ENCODE data around the gene KIF6. TPM values are rescaled to one million over a fixed set of nuclear protein-coding genes. Genes with fewer than 3 reads are reported as not detected.

The KIF6 gene
- total RNA-seq, 1 donor from 2014 or later = not detected

DNA sequence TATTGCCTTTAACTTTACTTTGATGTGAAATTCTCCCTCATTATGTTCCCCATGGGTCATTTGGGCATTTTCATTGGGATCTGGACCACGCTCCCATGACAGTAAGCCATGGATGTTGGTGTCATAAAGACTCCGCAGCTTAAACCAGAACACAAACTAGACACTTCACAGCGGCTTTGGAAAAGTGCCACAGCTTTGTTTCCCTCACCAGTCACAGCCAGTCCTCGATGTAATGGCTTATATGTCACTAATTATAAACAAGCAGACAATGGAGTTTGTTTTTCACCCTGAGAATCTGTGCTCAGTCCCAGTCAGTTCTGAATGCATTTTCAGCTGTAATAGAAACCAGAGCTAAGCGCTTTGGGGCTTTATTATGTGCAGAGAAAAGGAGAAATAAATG is 43.8 kb upstream of the KIF6 start:
- Histone ChIP-seq H3K36me3 (no peaks in the 10 kb centered on the region), H3K27ac (no peak overlapping the region), H3K4me3 (no peak overlapping the region), H3K4me1 (no peaks in the 10 kb centered on the region), H3K27me3 (no peaks in the 10 kb centered on the region), H3K9me3 (no peaks in the 10 kb centered on the region)
- no peak for DNase-seq (ENCODE audit: extremely low spot score in 2 of 2)
- TF ChIP-seq POLR2A (IDR thresholded peaks at IDR 0.05) (no peak), POLR2AphosphoS5 (IDR thresholded peaks at IDR 0.05; ENCODE audit: insufficient read depth in 1 of 2, low read depth in 1 of 2) (no peak)
- TF ChIP-seq, protein P1, sequence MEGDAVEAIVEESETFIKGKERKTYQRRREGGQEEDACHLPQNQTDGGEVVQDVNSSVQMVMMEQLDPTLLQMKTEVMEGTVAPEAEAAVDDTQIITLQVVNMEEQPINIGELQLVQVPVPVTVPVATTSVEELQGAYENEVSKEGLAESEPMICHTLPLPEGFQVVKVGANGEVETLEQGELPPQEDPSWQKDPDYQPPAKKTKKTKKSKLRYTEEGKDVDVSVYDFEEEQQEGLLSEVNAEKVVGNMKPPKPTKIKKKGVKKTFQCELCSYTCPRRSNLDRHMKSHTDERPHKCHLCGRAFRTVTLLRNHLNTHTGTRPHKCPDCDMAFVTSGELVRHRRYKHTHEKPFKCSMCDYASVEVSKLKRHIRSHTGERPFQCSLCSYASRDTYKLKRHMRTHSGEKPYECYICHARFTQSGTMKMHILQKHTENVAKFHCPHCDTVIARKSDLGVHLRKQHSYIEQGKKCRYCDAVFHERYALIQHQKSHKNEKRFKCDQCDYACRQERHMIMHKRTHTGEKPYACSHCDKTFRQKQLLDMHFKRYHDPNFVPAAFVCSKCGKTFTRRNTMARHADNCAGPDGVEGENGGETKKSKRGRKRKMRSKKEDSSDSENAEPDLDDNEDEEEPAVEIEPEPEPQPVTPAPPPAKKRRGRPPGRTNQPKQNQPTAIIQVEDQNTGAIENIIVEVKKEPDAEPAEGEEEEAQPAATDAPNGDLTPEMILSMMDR (IDR thresholded peaks at IDR 0.05) = no peak
- intact Hi-C loops (cut with DNase I) = no loop called here

DNA sequence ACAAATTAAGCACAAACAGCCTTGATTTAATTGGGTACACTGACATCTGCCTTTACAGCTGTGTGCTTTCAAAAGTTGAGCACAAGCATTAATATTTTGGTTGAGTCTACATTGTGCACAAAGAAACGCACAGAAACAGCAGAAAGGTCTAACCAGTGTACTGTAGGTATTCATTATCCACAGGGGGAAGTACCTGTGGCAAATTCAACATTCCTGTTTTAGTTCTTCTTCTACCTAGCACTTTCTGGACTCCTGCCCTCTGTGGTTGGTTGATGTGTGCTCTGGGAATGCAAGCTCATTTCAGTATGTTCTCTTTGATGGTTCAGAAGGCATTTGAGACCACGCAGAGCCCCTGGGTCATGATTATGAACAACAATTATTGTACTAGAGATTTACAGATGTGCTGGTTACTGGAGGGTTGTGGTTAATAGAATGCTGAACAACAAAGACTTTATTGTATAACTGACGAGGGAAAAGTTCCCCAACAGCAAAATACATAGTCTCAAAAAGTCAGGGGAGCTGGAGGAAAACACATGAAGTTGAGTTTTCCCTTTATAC is 40.4 kb upstream of the KIF6 start:
- TF ChIP-seq POLR2AphosphoS5 (IDR thresholded peaks at IDR 0.05; ENCODE audit: insufficient read depth in 1 of 2, low read depth in 1 of 2) = no peak
- no peaks in the 10 kb centered on the region for H3K4me1 ChIP-seq
- intact Hi-C loops (cut with DNase I) = no loop called here
- no peak overlapping the region for H3K4me3 ChIP-seq
- no peaks in the 10 kb centered on the region for H3K9me3 ChIP-seq
- no peaks in the 10 kb centered on the region for H3K27me3 ChIP-seq
- H3K27ac ChIP-seq = no peak overlapping the region
- H3K36me3 ChIP-seq = no peaks in the 10 kb centered on the region
- no peak for DNase-seq (ENCODE audit: extremely low spot score in 2 of 2)

DNA sequence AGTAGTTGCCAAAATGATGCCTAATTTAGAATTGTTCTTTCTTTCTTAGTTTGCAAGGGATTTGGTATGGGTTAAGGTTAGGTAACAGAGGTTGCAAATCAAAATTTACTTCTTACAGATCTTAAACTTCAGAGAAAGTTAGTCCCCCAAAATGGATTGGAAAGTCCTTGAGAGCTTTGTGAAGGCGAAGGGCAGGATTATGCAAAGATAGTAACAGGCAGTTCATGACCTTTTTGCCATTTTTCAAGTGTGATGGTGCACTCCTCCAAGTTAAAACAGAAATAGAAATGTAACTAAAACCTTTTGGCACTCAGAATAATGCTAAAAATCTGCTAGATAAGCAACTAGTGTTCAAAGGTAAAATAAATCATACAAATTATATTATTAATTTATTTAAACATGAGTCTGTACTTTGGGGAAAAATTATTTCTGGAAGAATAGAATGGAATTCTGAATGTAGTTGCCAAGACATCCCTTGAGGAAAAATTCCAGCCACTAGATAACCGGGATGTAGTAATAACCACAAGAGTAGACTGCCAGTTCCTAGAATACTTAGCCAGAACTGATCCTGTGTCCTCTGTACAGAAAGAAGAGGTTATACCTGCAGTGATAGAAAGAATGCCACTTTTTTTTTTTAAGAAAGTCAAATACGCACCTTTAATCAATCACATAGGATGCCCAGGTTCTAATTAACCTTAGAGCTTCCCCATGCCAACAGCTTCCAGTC is 35.2 kb upstream of the KIF6 start:
- DNase-seq (ENCODE audit: extremely low spot score in 2 of 2) = no peak

DNA sequence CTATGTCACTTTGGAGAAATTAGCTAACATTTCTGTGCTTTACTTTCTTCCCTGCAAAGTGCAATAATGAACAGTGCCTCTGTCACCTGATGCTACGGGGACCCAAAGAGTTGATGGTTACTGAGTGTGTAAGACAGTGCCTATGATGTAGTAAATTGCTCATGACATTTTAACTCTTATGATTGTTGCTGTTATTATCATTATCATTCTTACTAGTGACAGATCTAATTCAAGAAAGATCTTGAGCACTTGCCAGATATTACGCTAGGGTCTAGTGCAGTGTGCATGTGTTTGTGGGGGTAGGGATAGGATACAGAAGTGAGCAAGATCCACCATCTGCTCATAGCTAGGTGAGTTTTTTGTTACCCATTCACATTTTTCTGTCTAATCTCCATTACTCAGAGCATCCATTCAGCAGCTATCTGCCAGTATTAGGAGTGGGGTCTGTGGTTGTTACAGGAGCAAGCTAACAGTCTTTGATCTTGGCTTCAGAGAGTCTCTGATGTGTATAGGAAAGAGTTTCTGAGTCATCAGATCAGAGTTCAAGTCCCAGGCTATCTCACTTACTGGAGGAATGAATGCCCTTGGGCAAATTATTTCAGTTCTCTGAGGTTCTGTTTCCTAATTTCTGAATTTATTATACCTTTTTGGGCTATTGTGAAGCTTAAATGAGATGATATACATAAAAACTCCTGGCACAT is 33.8 kb upstream of the KIF6 start:
- Histone ChIP-seq H3K4me1 (no peaks in the 10 kb centered on the region), H3K36me3 (no peaks in the 10 kb centered on the region), H3K27ac (no peak overlapping the region), H3K4me3 (no peak overlapping the region), H3K27me3 (no peaks in the 10 kb centered on the region), H3K9me3 (no peaks in the 10 kb centered on the region)
- intact Hi-C loops (cut with DNase I) = no loop called here
- no peak for DNase-seq (ENCODE audit: extremely low spot score in 2 of 2)
- TF ChIP-seq POLR2A (IDR thresholded peaks at IDR 0.05) = no peak
- TF ChIP-seq, protein P1 (IDR thresholded peaks at IDR 0.05) = no peak

More for the DNA sequence above, 35.2 kb upstream of the KIF6 start:
- intact Hi-C loops (cut with DNase I) = no loop called here
- Histone ChIP-seq H3K27ac (no peak overlapping the region), H3K36me3 (no peaks in the 10 kb centered on the region), H3K4me1 (no peaks in the 10 kb centered on the region), H3K9me3 (no peaks in the 10 kb centered on the region), H3K27me3 (no peaks in the 10 kb centered on the region), H3K4me3 (no peak overlapping the region)
- TF ChIP-seq POLR2AphosphoS5 (IDR thresholded peaks at IDR 0.05; ENCODE audit: insufficient read depth in 1 of 2, low read depth in 1 of 2) = no peak
- TF ChIP-seq, protein P1 (IDR thresholded peaks at IDR 0.05) = no peak

DNA sequence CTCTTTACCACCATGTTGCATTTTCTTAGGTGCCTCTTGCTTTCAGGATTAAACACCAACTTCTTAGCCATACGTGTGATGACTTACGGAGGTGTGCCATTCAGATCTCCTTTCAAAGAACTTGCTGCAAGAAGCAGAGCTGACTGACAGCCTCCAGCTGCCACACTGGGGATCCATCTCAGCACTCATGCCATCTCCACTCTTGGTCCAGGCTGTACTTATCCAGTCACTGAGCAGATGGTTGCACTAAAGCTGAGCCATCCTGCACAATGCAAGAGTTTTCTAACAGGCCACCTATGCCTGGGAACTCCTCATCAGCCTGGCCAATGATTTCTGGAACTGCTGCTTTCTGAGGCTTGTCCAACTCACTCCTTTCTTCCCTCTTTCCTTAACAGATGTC is 31.4 kb upstream of the KIF6 start:
- intact Hi-C loops (cut with DNase I) = no loop called here
- no peaks in the 10 kb centered on the region for H3K27me3 ChIP-seq
- TF ChIP-seq, protein P1 (IDR thresholded peaks at IDR 0.05) = no peak
- no peaks in the 10 kb centered on the region for H3K9me3 ChIP-seq
- no peak overlapping the region for H3K27ac ChIP-seq
- DNase-seq (ENCODE audit: extremely low spot score in 2 of 2) = no peak
- peaks cover 7% of the 10 kb centered on the region for H3K4me1 ChIP-seq
- H3K4me3 ChIP-seq = no peak overlapping the region
- no peaks in the 10 kb centered on the region for H3K36me3 ChIP-seq
